ENCODE data around the gene FAM20A. TPM values are rescaled to one million over a fixed set of nuclear protein-coding genes. Genes with fewer than 3 reads are reported as not detected.

FAM20A gene
- total RNA-seq, 1 donor from 2014 or later = 11.5 TPM

DNA sequence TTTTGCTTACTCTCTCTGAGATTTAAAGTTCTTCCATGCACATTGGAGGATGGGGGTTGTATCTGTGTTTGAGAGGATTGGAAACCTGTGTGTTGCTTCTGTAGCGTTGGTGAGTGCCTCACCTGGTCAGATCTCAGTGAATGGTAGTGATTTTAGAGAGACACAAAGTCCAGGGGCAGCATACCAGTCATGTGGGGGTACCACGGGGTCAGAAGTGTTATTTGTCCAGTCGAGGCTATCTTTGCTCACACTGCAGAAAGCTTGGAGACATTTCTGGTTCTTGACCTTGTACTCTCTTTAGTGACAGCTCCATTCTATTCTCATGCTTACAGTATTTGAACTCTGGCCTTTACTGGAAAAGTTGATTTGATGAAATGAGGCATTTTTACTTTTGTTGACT lies 65.2 kb downstream of the FAM20A start:
- no peak for DNase-seq (ENCODE audit: extremely low spot score, unreplicated experiment)
- TF ChIP-seq, protein P1, sequence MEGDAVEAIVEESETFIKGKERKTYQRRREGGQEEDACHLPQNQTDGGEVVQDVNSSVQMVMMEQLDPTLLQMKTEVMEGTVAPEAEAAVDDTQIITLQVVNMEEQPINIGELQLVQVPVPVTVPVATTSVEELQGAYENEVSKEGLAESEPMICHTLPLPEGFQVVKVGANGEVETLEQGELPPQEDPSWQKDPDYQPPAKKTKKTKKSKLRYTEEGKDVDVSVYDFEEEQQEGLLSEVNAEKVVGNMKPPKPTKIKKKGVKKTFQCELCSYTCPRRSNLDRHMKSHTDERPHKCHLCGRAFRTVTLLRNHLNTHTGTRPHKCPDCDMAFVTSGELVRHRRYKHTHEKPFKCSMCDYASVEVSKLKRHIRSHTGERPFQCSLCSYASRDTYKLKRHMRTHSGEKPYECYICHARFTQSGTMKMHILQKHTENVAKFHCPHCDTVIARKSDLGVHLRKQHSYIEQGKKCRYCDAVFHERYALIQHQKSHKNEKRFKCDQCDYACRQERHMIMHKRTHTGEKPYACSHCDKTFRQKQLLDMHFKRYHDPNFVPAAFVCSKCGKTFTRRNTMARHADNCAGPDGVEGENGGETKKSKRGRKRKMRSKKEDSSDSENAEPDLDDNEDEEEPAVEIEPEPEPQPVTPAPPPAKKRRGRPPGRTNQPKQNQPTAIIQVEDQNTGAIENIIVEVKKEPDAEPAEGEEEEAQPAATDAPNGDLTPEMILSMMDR (conservative IDR thresholded peaks at IDR 0.05) = no peak
- H3K36me3 Mint-ChIP-seq = peaks cover 38% of the 10 kb centered on the region
- H3K27ac Mint-ChIP-seq = peak overlapping the region; percentile 36
- H3K4me3 Mint-ChIP-seq = no peak overlapping the region
- no peaks in the 10 kb centered on the region for H3K27me3 Mint-ChIP-seq
- no peaks in the 10 kb centered on the region for H3K9me3 Mint-ChIP-seq
- H3K4me1 Mint-ChIP-seq (ENCODE audit: unreplicated experiment) = no peaks in the 10 kb centered on the region

DNA sequence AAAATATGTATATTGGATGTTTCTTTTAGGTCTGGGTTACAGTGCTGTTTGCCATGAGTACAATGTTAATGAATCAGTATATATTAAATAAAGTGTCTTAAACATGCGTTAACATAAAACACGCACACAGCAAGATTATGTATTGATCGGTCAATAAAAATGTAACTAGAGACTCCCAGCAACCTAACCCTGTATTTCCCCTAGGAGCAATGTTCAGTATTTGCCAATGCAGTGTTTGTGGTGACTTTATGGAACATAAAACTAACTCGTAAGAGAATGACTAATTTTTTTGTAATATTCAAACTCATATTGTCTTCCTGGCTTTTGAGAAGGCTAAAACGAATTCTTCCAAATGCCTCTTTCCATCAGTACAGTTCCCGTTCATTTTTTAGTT lies 66.5 kb downstream of the FAM20A start:
- no peak overlapping the region for H3K27ac Mint-ChIP-seq
- H3K9me3 Mint-ChIP-seq = no peaks in the 10 kb centered on the region
- TF ChIP-seq, protein P1 (conservative IDR thresholded peaks at IDR 0.05) = no peak
- H3K27me3 Mint-ChIP-seq = no peaks in the 10 kb centered on the region
- H3K4me1 Mint-ChIP-seq (ENCODE audit: unreplicated experiment) = no peaks in the 10 kb centered on the region
- no peak for DNase-seq (ENCODE audit: extremely low spot score, unreplicated experiment)
- H3K36me3 Mint-ChIP-seq = peaks cover 37% of the 10 kb centered on the region
- H3K4me3 Mint-ChIP-seq = no peak overlapping the region

DNA sequence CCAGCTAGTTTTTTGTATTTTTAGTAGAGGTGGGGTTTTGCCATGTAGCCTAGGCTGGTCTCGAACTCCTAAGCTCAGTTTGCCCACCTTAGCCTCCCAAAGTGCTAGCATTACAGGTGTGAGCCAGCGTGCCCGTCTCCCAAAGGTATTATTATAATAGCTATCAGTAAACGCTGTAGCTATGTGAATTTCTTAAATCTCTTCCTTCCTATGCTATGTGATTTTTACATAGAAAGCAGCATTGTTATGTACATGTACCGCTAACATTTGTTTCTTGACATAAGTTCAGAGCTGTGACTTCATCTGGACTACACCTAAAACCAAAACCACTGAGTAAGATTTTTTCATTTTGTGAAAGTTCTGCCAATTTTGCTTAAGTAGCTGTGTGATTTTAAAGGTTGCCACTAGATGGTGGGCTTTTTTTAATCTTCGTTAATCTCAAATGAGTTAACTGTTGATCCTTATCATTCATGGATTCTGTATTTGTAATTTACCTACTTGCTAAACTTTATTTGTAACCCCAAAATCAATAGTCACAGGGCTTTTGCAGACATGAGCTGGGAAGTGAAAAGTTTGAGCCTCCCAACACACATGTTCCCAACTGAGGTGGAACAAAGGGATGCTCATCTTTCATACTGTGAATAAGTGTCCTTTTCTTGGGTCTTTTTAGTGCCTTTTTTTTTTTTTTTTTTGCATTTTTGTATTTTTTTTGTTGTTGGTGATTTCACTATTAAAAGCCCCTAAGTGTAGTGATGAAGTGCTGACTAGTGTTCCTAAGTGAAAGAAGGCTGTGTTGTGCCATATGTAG lies 67.1 kb downstream of the FAM20A start:
- Mint-ChIP-seq H3K27ac (no peak overlapping the region), H3K36me3 (peaks cover 34% of the 10 kb centered on the region), H3K4me3 (no peak overlapping the region), H3K4me1 (ENCODE audit: unreplicated experiment) (no peaks in the 10 kb centered on the region), H3K27me3 (no peaks in the 10 kb centered on the region), H3K9me3 (no peaks in the 10 kb centered on the region)
- TF ChIP-seq, protein P1 (conservative IDR thresholded peaks at IDR 0.05) = peak; percentile 69
- DNase-seq (ENCODE audit: extremely low spot score, unreplicated experiment) = no peak

DNA sequence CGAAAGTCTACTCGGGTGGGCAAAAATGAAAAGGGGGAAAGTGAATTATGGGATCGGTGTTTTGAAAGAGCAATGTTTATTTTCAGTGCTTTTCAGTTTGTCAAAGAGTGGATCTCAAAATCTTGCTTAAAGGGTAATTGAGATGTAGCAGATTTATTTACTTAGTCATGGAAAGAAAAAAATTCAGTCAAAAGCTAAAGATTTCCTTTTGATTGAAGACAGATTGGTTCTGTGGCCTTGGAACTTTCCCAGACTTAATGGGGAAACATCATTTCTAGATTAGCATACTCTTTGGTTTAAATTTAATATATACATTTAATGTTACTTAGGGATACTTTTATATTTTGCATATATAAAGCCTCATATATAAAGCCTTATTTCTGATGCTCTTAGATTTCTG lies 68.3 kb downstream of the FAM20A start:
- DNase-seq (ENCODE audit: extremely low spot score, unreplicated experiment) = no peak
- TF ChIP-seq, protein P1 (conservative IDR thresholded peaks at IDR 0.05) = no peak
- no peak overlapping the region for H3K4me3 Mint-ChIP-seq
- no peaks in the 10 kb centered on the region for H3K4me1 Mint-ChIP-seq (ENCODE audit: unreplicated experiment)
- no peaks in the 10 kb centered on the region for H3K9me3 Mint-ChIP-seq
- no peak overlapping the region for H3K27ac Mint-ChIP-seq
- H3K27me3 Mint-ChIP-seq = no peaks in the 10 kb centered on the region
- peaks cover 35% of the 10 kb centered on the region for H3K36me3 Mint-ChIP-seq

DNA sequence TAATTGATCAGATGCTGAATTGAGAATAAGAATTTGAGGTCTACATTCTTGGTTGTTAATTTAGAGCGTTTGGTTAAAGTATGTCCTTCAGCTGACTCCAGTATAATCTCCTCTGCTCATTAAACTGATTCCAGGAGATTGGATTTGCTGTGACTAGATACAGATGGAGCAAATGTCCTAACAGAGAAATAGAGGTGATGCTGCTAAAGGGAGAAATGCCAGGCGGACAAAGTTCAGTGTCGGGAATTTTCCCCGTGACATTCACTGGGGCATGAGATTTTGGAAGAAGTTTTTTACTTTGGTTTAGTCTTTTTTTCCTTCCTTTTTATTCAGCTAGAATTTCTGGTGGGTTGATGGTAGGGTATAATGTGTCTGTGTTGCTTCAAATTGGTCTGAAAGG lies 69.9 kb downstream of the FAM20A start:
- H3K27me3 Mint-ChIP-seq = no peaks in the 10 kb centered on the region
- TF ChIP-seq, protein P1 (conservative IDR thresholded peaks at IDR 0.05) = no peak
- no peak for DNase-seq (ENCODE audit: extremely low spot score, unreplicated experiment)
- peaks cover 48% of the 10 kb centered on the region for H3K36me3 Mint-ChIP-seq
- H3K27ac Mint-ChIP-seq = no peak overlapping the region
- no peak overlapping the region for H3K4me3 Mint-ChIP-seq
- no peaks in the 10 kb centered on the region for H3K4me1 Mint-ChIP-seq (ENCODE audit: unreplicated experiment)
- no peaks in the 10 kb centered on the region for H3K9me3 Mint-ChIP-seq
